CD4-positive, alpha-beta T cell treated with Interleukin-6 for 4 hours (primary cell): Measurements from ENCODE around the gene ANXA11.
"Not testable (repeated sequence)": the region's sequence is repeated elsewhere in the genome, so short reads cannot be mapped to it uniquely, and the experiment has no call there.

Experiments used
- DNase-seq: peaks from one replicate; pipeline ENCODE4 v3.0.0-alpha.2; 2020; ENCODE audit warnings: mixed read lengths

Gene ANXA11

GRCh38 chr10:80164596-80164995, 40.7 kb downstream of the ANXA11 start:
- DNase-seq = no peak

GRCh38 chr10:80163741-80164341, 41.5 kb downstream of the ANXA11 start:
- DNase-seq = no peak

- peak; percentile 18 for DNase-seq
These were observed 43.8 kb downstream of the ANXA11 start for GRCh38 chr10:80161321-80162083.

GRCh38 chr10:80160361-80161320, 44.7 kb downstream of the ANXA11 start:
- no peak for DNase-seq

- DNase-seq = no peak
These were observed 46.0 kb downstream of the ANXA11 start for GRCh38 chr10:80159166-80159873.

- no peak for DNase-seq
These were observed 46.7 kb downstream of the ANXA11 start for GRCh38 chr10:80158598-80159127.

GRCh38 chr10:80158126-80158525, 47.2 kb downstream of the ANXA11 start:
- DNase-seq = no peak

- no peak for DNase-seq
These were observed 47.8 kb downstream of the ANXA11 start for GRCh38 chr10:80157561-80157960.

GRCh38 chr10:80156216-80156615, 49.1 kb downstream of the ANXA11 start:
- DNase-seq = no peak

GRCh38 chr10:80155696-80156215, 49.6 kb downstream of the ANXA11 start:
- no peak for DNase-seq

GRCh38 chr10:80154978-80155695, 50.2 kb downstream of the ANXA11 start:
- no peak for DNase-seq

- no peak for DNase-seq
These were observed 50.7 kb downstream of the ANXA11 start for GRCh38 chr10:80154626-80154977.

- no peak for DNase-seq
These were observed 51.9 kb downstream of the ANXA11 start for GRCh38 chr10:80153460-80153859.

GRCh38 chr10:80152820-80153219, 52.5 kb downstream of the ANXA11 start:
- DNase-seq = no peak

GRCh38 chr10:80150172-80150571, 55.2 kb downstream of the ANXA11 start:
- DNase-seq = no peak

GRCh38 chr10:80149123-80149522, 56.2 kb downstream of the ANXA11 start:
- no peak for DNase-seq

GRCh38 chr10:80148166-80148805, 57.1 kb downstream of the ANXA11 start:
- DNase-seq = no peak

GRCh38 chr10:80146918-80147317, 58.4 kb downstream of the ANXA11 start:
- DNase-seq = no peak

GRCh38 chr10:80145406-80146308, 59.7 kb downstream of the ANXA11 start:
- not testable (repeated sequence) for DNase-seq

- DNase-seq = peak; percentile 45
These were observed 60.6 kb downstream of the ANXA11 start for GRCh38 chr10:80144696-80145131.
